H9 (cell line): ENCODE results near the gene CERK. TPM values are rescaled to one million over a fixed set of nuclear protein-coding genes. Genes with fewer than 3 reads are reported as not detected.
A peak's percentile ranks its signal among the peaks of the same experiment; 100 is the strongest.

Experiments
- DNase-seq: peaks from one replicate; pipeline ENCODE4 v3.0.0-alpha.2; 2017
- H2AFZ ChIP-seq: one replicate; pipeline ENCODE4 v1.6.1; 2013; ENCODE audit warnings: mild to moderate bottlenecking, low read length, control low read depth, moderate library complexity
- H2AK5ac ChIP-seq: 2 replicates; pipeline ENCODE4 v1.6.1; 2013; ENCODE audit warnings: low read length, control low read depth, mixed read lengths; ENCODE audit not compliant: insufficient read length
- H2BK120ac ChIP-seq: one replicate; pipeline ENCODE4 v1.6.1; 2013; ENCODE audit warnings: low read depth, mild to moderate bottlenecking, low read length, control low read depth, inconsistent platforms; ENCODE audit not compliant: poor library complexity, severe bottlenecking
- H2BK12ac ChIP-seq: 2 replicates; pipeline ENCODE4 v1.6.1; 2013; ENCODE audit warnings: low read length, control low read depth, mixed read lengths, low read depth; ENCODE audit not compliant: insufficient read length
- H2BK15ac ChIP-seq: 2 replicates; pipeline ENCODE4 v1.6.1; 2013; ENCODE audit warnings: low read depth, low read length, control low read depth
- H2BK20ac ChIP-seq: one replicate; pipeline ENCODE4 v1.6.1; 2013; ENCODE audit warnings: low read depth, mild to moderate bottlenecking, low read length, control low read depth, inconsistent platforms; ENCODE audit not compliant: poor library complexity, severe bottlenecking
- H2BK5ac ChIP-seq: 2 replicates; pipeline ENCODE4 v1.6.1; 2013; ENCODE audit warnings: low read length, control low read depth, mixed read lengths; ENCODE audit not compliant: insufficient read length
- H3K14ac ChIP-seq: 2 replicates; pipeline ENCODE4 v1.6.1; 2013; ENCODE audit warnings: low read length, control low read depth; ENCODE audit not compliant: insufficient read depth
- H3K18ac ChIP-seq: 2 replicates; pipeline ENCODE4 v1.6.1; 2013; ENCODE audit warnings: low read depth, mild to moderate bottlenecking, mixed read lengths, low read length, control low read depth; ENCODE audit not compliant: insufficient read length
- H3K23ac ChIP-seq: 2 replicates; pipeline ENCODE4 v1.6.1; 2013; ENCODE audit warnings: low read length, control low read depth, mixed read lengths, low read depth; ENCODE audit not compliant: insufficient read length
- H3K23me2 ChIP-seq: 2 replicates; pipeline ENCODE4 v1.6.1; 2013; ENCODE audit warnings: low read depth, mild to moderate bottlenecking, mixed read lengths, low read length, control low read depth; ENCODE audit not compliant: insufficient read length, poor library complexity, severe bottlenecking
- H3K27ac ChIP-seq: 2 replicates; pipeline ENCODE4 v1.5.1; 2013; ENCODE audit warnings: low read length, control low read depth, mixed read lengths, low read depth; ENCODE audit not compliant: insufficient read length
- H3K27me3 ChIP-seq: 2 replicates; pipeline ENCODE4 v1.6.1; 2013; ENCODE audit warnings: low read length, control low read depth, inconsistent platforms; ENCODE audit not compliant: insufficient read depth
- H3K4ac ChIP-seq: 2 replicates; pipeline ENCODE4 v1.6.1; 2013; ENCODE audit warnings: low read depth, mild to moderate bottlenecking, control low read depth, inconsistent platforms, low read length, moderate library complexity
- H3K4me1 ChIP-seq: 2 replicates; pipeline ENCODE4 v1.6.1; 2013; ENCODE audit warnings: low read length, control low read depth, inconsistent platforms; ENCODE audit not compliant: insufficient read depth
- H3K4me2 ChIP-seq: 2 replicates; pipeline ENCODE4 v1.6.1; 2013; ENCODE audit warnings: low read length, control low read depth, mixed read lengths; ENCODE audit not compliant: insufficient read length, insufficient read depth
- H3K56ac ChIP-seq: 2 replicates; pipeline ENCODE4 v1.6.1; 2013; ENCODE audit warnings: low read depth, mild to moderate bottlenecking, mixed read lengths, low read length, control low read depth; ENCODE audit not compliant: insufficient read length
- H3K79me1 ChIP-seq: 2 replicates; pipeline ENCODE4 v1.6.1; 2013; ENCODE audit warnings: low read depth, mild to moderate bottlenecking, moderate library complexity, low read length, control low read depth, inconsistent platforms; ENCODE audit not compliant: insufficient read depth, poor library complexity, severe bottlenecking
- H3K79me2 ChIP-seq: 2 replicates; pipeline ENCODE4 v1.6.1; 2013; ENCODE audit warnings: low read length, control low read depth, inconsistent platforms; ENCODE audit not compliant: insufficient read depth
- H3K9ac ChIP-seq: 2 replicates; pipeline ENCODE4 v1.6.1; 2013; ENCODE audit warnings: low read length, control low read depth, mixed read lengths; ENCODE audit not compliant: insufficient read length; ENCODE audit errors: extremely low read depth
- H3K9me3 ChIP-seq: one replicate; pipeline ENCODE4 v1.6.1; 2013; ENCODE audit warnings: low read depth, low read length, inconsistent platforms; ENCODE audit not compliant: control insufficient read depth
- H3T11ph ChIP-seq: one replicate; pipeline ENCODE4 v1.6.1; 2013; ENCODE audit warnings: mild to moderate bottlenecking, low read length, control low read depth, inconsistent platforms
- H4K20me1 ChIP-seq: one replicate; pipeline ENCODE4 v1.6.1; 2013; ENCODE audit not compliant: control insufficient read depth, insufficient read length, insufficient read depth
- H4K5ac ChIP-seq: 2 replicates; pipeline ENCODE4 v1.6.1; 2013; ENCODE audit warnings: low read depth, mild to moderate bottlenecking, mixed read lengths, low read length, control low read depth; ENCODE audit not compliant: insufficient read length
- H4K8ac ChIP-seq: replicated peaks from 2 replicates; pipeline ENCODE4 v1.6.1; 2013; ENCODE audit warnings: low read length, control low read depth, mixed read lengths, low read depth; ENCODE audit not compliant: insufficient read length
- H4K91ac ChIP-seq: 2 replicates; pipeline ENCODE4 v1.6.1; 2013; ENCODE audit warnings: low read depth, mild to moderate bottlenecking, moderate library complexity, mixed read lengths, low read length, control low read depth; ENCODE audit not compliant: insufficient read length
- H3K27ac Mint-ChIP-seq, 3 experiments: 2 replicates in 2 of 3; 3 replicates in 1 of 3; pipeline ENCODE4 v1.8.0; 2020 to 2021; ENCODE audit warnings: mixed read lengths in 3 of 3, mild to moderate bottlenecking in 1 of 3, moderate library complexity in 1 of 3
- H3K27me3 Mint-ChIP-seq: 2 replicates; pipeline ENCODE4 v1.8.0; 2021; ENCODE audit warnings: low read depth, mild to moderate bottlenecking, moderate library complexity, mixed read lengths
- H3K36me3 Mint-ChIP-seq, 3 experiments: 2 replicates in 2 of 3; 3 replicates in 1 of 3; pipeline ENCODE4 v1.8.0; 2020 to 2021; ENCODE audit warnings: low read depth in 3 of 3, mixed read lengths in 3 of 3; ENCODE audit not compliant: insufficient read depth in 1 of 3
- H3K4me1 Mint-ChIP-seq, 2 experiments: 2 replicates each; pipeline ENCODE4 v1.8.0; 2020; ENCODE audit warnings: mixed read lengths in 2 of 2
- H3K4me3 Mint-ChIP-seq, 2 experiments: 2 replicates in 1 of 2; 3 replicates in 1 of 2; pipeline ENCODE4 v1.8.0; 2020 to 2021; ENCODE audit warnings: mild to moderate bottlenecking in 2 of 2, mixed read lengths in 2 of 2, moderate library complexity in 1 of 2
- H3K9me3 Mint-ChIP-seq, 2 experiments: 2 replicates in 1 of 2; 3 replicates in 1 of 2; pipeline ENCODE4 v1.8.0; 2020; ENCODE audit warnings: mild to moderate bottlenecking in 2 of 2, mixed read lengths in 2 of 2, moderate library complexity in 1 of 2
- CTCF ChIP-seq: fragments of 200-600 bp; sonication (generic); conservative IDR thresholded peaks from 3 replicates; pipeline ENCODE4 v1.8.0; 2021; ENCODE audit warnings: antibody characterized with exemption, mild to moderate bottlenecking
- WGBS: extraction: QIAGEN DNeasy Blood & Tissue Kit; methylation state at CpG from one replicate; pipeline ENCODE4 v1.1.7; 2013; ENCODE audit warnings: missing lambda C conversion rate, low lambda C conversion rate, mixed read lengths; ENCODE audit not compliant: insufficient read length; ENCODE audit errors: extremely low coverage; 5-methylcytosine and 5-hydroxymethylcytosine counted together
- total RNA-seq: library from RNA; stranded (reverse); gene quantifications from 2 replicates; pipeline ENCODE4 v1.2.1, GENCODE V29; 2021

CERK gene
- total RNA-seq, 1 experiment from 2014 or later = 47.1 TPM

- DNase-seq = no peak
- no peak overlapping the region for H3K4me2 ChIP-seq
- H2BK120ac ChIP-seq = no peak overlapping the region
- H3K27ac Mint-ChIP-seq = peak overlapping the region in 1 of 3 experiments; percentile 91; a peak in 1 of 7 replicates
- H3K56ac ChIP-seq = no peak overlapping the region
- no peak overlapping the region for H4K5ac ChIP-seq
- H3K18ac ChIP-seq = no peak overlapping the region
- H3K4ac ChIP-seq = no peak overlapping the region
- no peaks in the 10 kb centered on the region for H4K20me1 ChIP-seq
- H4K91ac ChIP-seq = no peak overlapping the region
- H2AFZ ChIP-seq = no peak overlapping the region
- H3K36me3 Mint-ChIP-seq = no peaks in the 10 kb centered on the region
- H2AK5ac ChIP-seq = no peak overlapping the region
- peaks cover 7 to 12% of the 10 kb centered on the region in 2 experiments for H3K4me1 Mint-ChIP-seq
- H2BK5ac ChIP-seq = no peak overlapping the region
- no peaks in the 10 kb centered on the region for H3K4me1 ChIP-seq
- H3K9me3 ChIP-seq = no peaks in the 10 kb centered on the region
- no peak overlapping the region for H3K27ac ChIP-seq
- no peak overlapping the region; the same call in 1 of the 2 replicates for H2BK15ac ChIP-seq
- H3K27me3 Mint-ChIP-seq = no peaks in the 10 kb centered on the region
- no peaks in the 10 kb centered on the region for H3K79me2 ChIP-seq
- H2BK20ac ChIP-seq = no peak overlapping the region
- H3K9ac ChIP-seq = no peak overlapping the region
- H3K4me3 Mint-ChIP-seq = no peak overlapping the region
- H4K8ac ChIP-seq = no peak overlapping the region
- no peaks in the 10 kb centered on the region for H3K79me1 ChIP-seq
- no peak overlapping the region for H3T11ph ChIP-seq
- H3K23ac ChIP-seq = no peak overlapping the region
- WGBS = no CpG with 5 or more reads among the region's 26 CpGs
- H3K14ac ChIP-seq = peak overlapping the region; percentile 18; the same call in 1 of the 2 replicates
- no peak for TF ChIP-seq CTCF
- no peaks in the 10 kb centered on the region for H3K27me3 ChIP-seq
- no peaks in the 10 kb centered on the region for H3K23me2 ChIP-seq
- H2BK12ac ChIP-seq = no peak overlapping the region
- no peaks in the 10 kb centered on the region for H3K9me3 Mint-ChIP-seq
Observed at GRCh38 chr22:46663001-46663400, 75.1 kb downstream of the CERK start.
